Midbrain (tissue), 1 donor: ENCODE results near the gene KRTAP2-4.
"Not testable (repeated sequence)": the region's sequence is repeated elsewhere in the genome, so short reads cannot be mapped to it uniquely, and the experiment has no call there.

Experiments used
- DNase-seq: peaks from one replicate; lab custom pipeline; 2025; lab: John Stamatoyannopoulos, UW

KRTAP2-4 gene

DNA sequence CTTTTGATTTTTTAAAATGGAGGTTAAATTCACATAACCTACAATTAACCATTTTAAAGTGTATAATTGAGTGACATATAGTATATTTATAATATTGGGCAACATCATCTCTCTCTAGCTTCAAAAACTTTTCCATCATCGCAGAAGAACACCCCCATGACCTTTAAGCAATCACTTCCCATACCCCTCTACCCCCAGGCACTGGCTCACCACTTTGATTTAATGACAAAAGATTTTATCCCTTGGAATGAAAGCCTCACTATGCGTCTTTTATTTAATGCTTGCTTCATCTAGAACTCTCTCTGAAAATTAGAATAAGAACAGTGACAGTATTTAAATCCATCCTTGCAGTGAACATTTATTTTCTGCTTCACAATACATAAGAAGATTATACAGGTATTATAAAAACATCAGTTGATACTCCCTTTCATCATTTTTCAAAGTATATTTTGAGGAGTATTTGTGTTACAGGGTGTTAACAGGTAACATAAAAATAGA, 27.8 kb downstream of the KRTAP2-4 start:
- DNase-seq, result no peak

DNA sequence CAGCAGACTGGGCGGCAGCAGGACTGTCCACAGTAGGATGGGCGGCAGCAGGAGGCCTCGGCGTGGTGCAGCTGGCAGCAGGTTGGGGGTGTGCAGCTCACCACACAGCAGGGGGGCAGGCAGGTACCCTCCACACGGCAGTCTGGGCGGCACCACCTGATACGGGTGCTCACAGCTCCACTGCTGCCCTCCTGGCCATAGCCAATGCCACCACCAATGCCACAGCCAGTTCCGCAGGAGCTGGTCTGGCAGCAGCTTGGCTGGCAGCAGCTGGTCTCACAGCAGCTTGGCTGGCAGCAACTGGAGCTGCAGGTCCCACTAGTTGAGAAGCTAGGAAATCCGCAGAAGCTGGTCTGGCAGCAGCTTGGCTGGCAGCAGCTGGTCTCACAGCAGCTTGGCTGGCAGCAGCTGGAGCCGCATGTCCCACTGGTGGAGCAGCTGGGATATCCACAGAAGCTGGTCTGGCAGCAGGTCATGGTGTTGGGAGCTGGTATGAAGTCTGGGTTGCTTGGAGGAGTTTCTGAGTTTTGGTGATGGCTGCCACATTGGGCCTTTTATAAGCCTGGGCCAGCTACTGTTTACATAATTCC, 31.2 kb downstream of the KRTAP2-4 start, which contains the start of gene KRTAP1-3:
Gene KRTAP1-3, minus strand, starts transcription at position 529 of the 590 bp plus-strand sequence. Its CDS starts 53 bp downstream, at position 476.
- not testable (repeated sequence) for DNase-seq

DNA sequence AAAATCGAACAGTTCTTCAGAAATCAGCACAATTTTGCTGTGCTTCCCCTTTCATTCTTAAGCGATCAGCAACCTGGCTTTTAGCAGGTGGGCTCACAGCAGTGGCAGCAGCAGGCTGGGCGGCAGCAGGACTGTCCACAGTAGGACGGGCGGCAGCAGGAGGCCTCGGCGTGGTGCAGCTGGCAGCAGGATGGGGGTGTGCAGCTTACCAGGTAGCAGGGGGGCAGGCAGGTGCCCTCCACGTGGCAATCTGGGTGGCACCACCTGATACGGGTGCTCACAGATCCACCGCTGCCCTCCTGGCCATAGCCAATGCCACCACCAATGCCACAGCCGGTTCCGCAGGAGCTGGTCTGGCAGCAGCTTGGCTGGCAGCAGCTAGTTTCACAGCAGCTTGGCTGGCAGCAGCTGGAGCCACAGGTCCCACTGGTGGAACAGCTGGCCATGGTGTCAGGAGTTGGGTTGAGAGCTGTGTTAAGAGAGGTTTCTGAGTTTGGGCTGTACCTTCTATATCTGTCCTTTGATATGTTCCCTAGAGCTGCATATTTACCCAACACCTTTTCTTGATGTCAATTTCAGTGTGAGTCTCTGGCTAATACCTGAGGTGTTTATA, 35.9 kb downstream of the KRTAP2-4 start, which contains the start of gene KRTAP1-4:
Gene KRTAP1-4, minus strand, starts transcription at position 563 of the 613 bp plus-strand sequence. Its CDS starts 117 bp downstream, at position 446.
- DNase-seq, result no peak

DNA sequence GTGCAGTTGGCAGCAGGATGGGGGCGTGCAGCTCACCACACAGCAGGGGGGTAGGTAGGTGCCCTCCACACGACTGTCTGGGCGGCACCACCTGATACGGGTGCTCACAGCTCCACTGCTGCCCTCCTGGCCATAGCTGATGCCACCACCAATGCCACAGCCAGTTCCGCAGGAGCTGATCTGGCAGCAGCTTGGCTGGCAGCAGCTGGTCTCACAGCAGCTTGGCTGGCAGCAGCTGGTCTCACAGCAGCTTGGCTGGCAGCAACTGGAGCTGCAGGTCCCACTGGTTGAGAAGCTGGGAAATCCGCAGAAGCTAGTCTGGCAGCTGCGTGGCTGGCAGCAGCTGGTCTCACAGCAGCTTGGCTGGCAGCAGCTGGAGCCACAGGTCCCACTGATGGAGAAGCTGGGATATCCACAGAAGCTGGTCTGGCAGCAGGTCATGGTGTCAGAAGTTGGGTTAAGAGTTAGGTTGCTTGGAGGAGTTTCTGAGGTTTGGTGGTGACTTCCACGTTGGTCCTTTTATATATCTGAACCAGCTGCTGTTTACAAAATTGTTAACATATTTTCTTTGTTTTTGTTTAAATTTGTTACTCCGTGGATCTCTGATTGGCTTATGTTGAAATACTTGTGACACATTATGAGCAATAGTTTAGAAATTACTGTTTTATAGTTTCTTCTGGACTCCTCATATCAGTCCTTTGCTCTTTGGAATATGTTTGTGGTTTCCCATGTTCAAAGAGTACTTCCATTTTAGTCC, 38.8 kb downstream of the KRTAP2-4 start, which contains the start of gene KRTAP1-5:
Gene KRTAP1-5, minus strand, starts transcription at position 494 of the 757 bp plus-strand sequence. Its CDS starts 53 bp downstream, at position 441.
- no peak for DNase-seq

DNA sequence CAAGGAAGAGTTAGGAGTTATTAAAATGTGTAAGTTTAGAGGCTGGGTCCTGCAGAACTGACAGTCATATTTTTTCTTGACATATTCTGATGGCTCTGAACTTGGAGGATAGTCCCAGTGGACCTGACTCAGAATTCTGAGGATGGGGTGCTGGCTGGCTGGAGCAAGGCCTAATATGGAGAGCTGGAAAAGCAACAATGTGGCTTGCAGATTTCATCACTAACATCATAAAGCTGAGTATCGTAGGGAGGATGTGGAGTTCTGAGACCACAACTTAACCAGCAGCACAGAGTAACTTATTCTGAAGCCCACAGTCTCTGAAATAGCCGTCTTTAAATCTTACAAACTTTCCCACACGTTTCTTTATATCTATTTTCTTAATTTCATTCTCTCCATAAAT, 41.0 kb downstream of the KRTAP2-4 start:
- DNase-seq, result no peak

DNA sequence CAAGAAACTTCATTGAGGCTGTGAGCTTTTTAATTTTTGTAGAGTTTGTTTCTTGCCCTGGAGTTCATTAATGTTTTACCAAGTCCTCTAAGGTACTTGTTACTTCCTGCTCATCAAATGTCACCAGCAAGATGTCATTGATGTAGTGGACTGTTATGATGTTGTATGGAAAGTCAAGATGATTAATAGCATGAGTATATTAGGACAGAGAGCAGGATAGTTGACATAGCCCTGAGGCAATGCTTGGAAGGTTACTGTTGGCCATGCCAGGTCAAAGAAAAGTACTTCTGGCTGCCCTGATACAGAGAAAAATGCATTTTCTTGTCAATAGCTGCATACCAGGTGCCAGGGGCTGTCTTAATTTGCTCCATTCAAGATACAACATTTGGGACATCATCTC, 45.3 kb downstream of the KRTAP2-4 start:
- no peak for DNase-seq

DNA sequence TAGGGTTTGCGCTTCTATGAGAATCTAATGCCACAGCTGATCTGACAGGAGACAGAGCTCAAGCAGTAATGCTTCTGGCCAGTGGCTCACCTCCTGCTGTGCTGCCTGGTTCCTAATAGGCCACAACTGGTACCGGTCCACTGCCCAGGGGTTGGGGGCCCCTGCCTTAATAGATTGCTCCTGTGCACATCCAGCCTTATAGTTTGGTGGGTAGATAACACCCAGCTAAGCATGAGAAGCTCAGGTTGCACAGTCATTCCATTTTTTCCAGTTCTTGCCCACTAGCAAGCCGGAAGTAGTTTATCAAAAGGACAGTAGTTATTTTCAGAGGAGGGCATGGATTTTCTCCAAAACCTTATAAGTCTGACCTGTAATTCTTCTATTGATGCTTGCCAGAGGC, 46.3 kb downstream of the KRTAP2-4 start:
- DNase-seq, result no peak

DNA sequence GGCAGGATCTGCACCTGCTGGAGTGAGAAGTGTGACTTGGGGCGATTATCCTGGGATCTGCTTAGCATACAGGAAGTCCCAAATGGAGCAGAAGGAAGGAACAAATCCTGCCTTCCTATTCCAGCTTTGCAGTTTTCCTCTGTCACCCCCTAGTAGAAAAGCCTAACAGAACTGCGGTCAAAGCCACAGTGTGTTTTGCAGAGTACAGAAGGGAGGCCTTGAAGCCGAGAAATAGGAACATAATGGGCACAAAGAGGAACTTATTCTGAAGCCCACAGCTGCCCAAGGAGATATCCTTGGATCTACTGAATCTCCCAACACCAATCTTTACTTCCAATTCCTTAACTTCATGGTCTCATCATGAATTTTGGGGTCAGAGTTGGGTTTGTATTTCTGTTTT, 47.1 kb downstream of the KRTAP2-4 start:
- DNase-seq, result no peak

DNA sequence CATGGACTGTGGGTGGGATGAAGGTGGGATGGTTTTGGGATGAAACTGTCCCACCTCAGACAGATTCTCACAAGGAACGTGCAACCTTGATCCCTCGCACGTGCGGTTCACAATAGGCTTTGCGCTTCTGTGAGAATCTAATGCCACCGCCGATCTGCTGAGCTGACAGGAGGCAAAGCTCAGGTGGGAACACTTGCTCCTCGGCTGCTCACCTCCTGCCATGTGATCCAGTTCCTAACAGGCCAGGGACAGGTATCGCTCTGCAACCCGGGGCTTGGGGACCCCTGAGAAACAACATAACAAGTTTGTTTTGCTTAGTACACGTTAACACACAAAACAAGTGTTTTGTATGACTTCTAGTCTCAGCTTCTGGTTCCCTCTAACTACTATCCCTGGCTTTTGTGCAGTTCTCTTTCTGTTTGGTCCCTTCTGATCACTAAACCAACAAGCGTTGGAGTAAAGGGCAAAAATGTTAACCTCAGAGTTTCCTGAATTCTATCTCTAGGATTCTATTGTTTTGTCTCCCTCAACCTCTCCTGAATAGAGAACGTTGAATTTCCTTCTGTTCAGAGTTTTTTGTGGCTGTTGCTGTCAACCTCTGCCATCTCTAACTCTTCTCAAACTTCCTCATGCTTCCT, 49.0 kb downstream of the KRTAP2-4 start:
- no peak for DNase-seq

DNA sequence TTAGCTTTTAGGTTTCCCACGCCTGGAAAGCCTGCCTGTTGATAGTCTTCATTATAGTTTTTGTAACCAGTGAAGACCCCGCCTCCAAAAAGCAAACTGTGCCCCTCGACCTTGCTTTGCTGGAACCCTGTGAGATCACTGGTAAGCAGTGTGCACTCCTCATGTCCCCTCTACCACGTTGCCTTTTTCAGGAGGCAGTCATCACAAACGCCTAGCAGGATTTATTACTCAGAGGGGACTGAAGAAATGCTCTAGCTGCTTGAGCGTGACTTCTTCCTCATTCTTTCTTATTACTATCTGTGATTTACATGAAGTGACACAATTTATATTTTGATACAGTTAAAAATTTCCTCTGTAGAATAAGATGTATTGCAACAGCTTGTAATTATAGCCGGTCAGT, 50.2 kb downstream of the KRTAP2-4 start:
- DNase-seq, result no peak
